Panc1 (cell line): ENCODE data around the gene SNX3. TPM values are rescaled to one million over a fixed set of nuclear protein-coding genes. Genes with fewer than 3 reads are reported as not detected.
A peak's percentile ranks its signal among the peaks of the same experiment; 100 is the strongest.

Source experiments
- ATAC-seq: fragments of 200-7000 bp; cut with Tn5 transposase; 2 replicates; pipeline ENCODE4 v1.9.1; 2020; ENCODE audit warnings: mild to moderate bottlenecking, moderate library complexity
- BruUV-seq: library from RNA; stranded (reverse); fragments of 400-500 nt; replicated peaks from 2 replicates; lab custom pipeline; 2021; lab: Mats Ljungman, UMichigan
- CTCF ChIA-PET: fragments of 300-600 bp; sonication (Branson Sonifier 250); formaldehyde crosslinking; loops from one replicate; lab custom pipeline; 2022; ENCODE audit warnings: antibody characterized with exemption; lab: Charles Lee
- POLR2A ChIA-PET: fragments of 300-600 bp; sonication (Branson Sonifier 250); formaldehyde crosslinking; loops from one replicate; lab custom pipeline; 2022; ENCODE audit warnings: antibody characterized with exemption; lab: Charles Lee
- DNase-seq: peaks from one replicate; pipeline ENCODE4 v3.0.0-alpha.2; 2010; ENCODE audit warnings: low read depth, low spot score
- H3K27ac ChIP-seq: 2 replicates; pipeline ENCODE4 v1.5.1; 2011; ENCODE audit warnings: mild to moderate bottlenecking, low read length, inconsistent platforms
- H3K27me3 ChIP-seq: fragments of 200-500 bp; sonication (Bioruptor generic); 2 replicates; pipeline ENCODE4 v1.6.0; 2014; ENCODE audit warnings: low read length, inconsistent platforms; ENCODE audit not compliant: control insufficient read depth, insufficient read depth
- H3K36me3 ChIP-seq: fragments of 200-500 bp; sonication (Bioruptor generic); 2 replicates; pipeline ENCODE4 v1.5.1; 2014; ENCODE audit warnings: inconsistent platforms, mild to moderate bottlenecking, low read length, moderate library complexity; ENCODE audit not compliant: control insufficient read depth, insufficient read depth
- H3K4me1 ChIP-seq: 2 replicates; pipeline ENCODE4 v1.5.1; 2011; ENCODE audit warnings: inconsistent platforms, mild to moderate bottlenecking, low read length, moderate library complexity; ENCODE audit not compliant: control insufficient read depth, insufficient read depth
- H3K4me3 ChIP-seq, 2 experiments: 2 replicates each; pipeline ENCODE4 v1.5.1; 2011 to 2012; ENCODE audit warnings: low read depth in 2 of 2, low read length in 2 of 2, mild to moderate bottlenecking in 2 of 2, inconsistent platforms in 1 of 2, moderate library complexity in 1 of 2
- H3K9me3 ChIP-seq: fragments of 200-500 bp; sonication (Bioruptor generic); 2 replicates; pipeline ENCODE4 v1.5.1; 2014; ENCODE audit warnings: low read depth, mild to moderate bottlenecking, inconsistent platforms, low read length, moderate library complexity; ENCODE audit not compliant: control insufficient read depth, insufficient read depth
- CTCF ChIP-seq: fragments of 450-650 bp; IDR thresholded peaks from 2 replicates; pipeline ENCODE4 v1.5.1; 2017; ENCODE audit warnings: mild to moderate bottlenecking
- POLR2AphosphoS5 ChIP-seq: IDR thresholded peaks from 2 replicates; pipeline ENCODE4 v1.6.1; 2012; ENCODE audit warnings: mild to moderate bottlenecking, low read depth, low read length, moderate library complexity
- SIN3A ChIP-seq: IDR thresholded peaks from 2 replicates; pipeline ENCODE4 v1.6.1; 2012; ENCODE audit warnings: low read depth, mild to moderate bottlenecking, low read length, moderate library complexity, borderline replicate concordance; ENCODE audit not compliant: insufficient read depth
- TCF7L2 ChIP-seq: IDR thresholded peaks from 2 replicates; pipeline ENCODE4 v1.6.1; 2011; ENCODE audit warnings: mild to moderate bottlenecking, low read depth, low read length, inconsistent platforms
- in situ Hi-C: cut with HindIII; loops from 2 replicates; pipeline ENCODE4 v1.10.0; 2016; ENCODE audit warnings: low sequenced_read_pairs, low pct_unique_long_range_greater_than_20kb
- intact Hi-C: fragments of 100-400 bp; cut with micrococcal nuclease; formaldehyde crosslinking; loops from one replicate; pipeline ENCODE4 v1.10.0; 2022; ENCODE audit not compliant: unreplicated experiment
- total RNA-seq: library from RNA; stranded (reverse); gene quantifications from one replicate; pipeline ENCODE4 v1.2.1, GENCODE V29; 2021; ENCODE audit not compliant: unreplicated experiment
- TF ChIP-seq, protein P1 (sequence below), 2 experiments: IDR thresholded peaks; 2 replicates each; pipeline ENCODE4 v1.6.1; 2011 to 2012; ENCODE audit warnings: low read depth in 2 of 2, control low read depth in 1 of 2, low read length in 1 of 2, mild to moderate bottlenecking in 1 of 2, moderate library complexity in 1 of 2; ENCODE audit not compliant: insufficient read depth in 1 of 2

Gene SNX3
- total RNA-seq, 1 experiment from 2014 or later: 223 TPM

DNA sequence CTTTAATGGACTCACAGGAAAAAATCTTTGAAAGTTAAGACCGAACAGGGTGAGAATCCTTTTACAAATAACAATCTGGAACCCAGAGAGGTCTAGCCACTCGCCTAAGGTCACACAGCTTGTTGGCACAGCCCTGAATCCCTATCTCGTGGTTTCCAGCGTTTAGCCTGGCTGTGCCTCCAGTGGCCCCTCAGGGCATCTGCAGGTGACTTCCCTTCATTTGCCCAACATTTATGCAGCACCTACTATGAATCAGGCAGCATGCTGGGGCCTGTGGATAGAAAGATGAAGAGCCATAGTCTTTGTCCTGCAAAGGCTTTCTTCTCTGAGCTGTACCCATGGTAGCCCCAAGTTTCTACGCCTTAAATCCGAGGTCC lies 97.6 kb downstream of the SNX3 start:
- in situ Hi-C loops: no loop called here
- DNase-seq: no peak

GRCh38 chr6:108161724-108162282 lies 99.0 kb downstream of the SNX3 start:
- intact Hi-C loops (no loop called here), in situ Hi-C loops (no loop called here)
- peaks cover 76% of the 10 kb centered on the region for H3K27me3 ChIP-seq
- no peaks in the 10 kb centered on the region; the same call in 1 of the 2 replicates for H3K36me3 ChIP-seq
- DNase-seq (no peak), ATAC-seq (no peak)
- no peak overlapping the region for H3K4me3 ChIP-seq
- no peak overlapping the region for H3K27ac ChIP-seq
- ChIA-PET POLR2A (no interaction called here), CTCF (no interaction called here)
- H3K4me1 ChIP-seq: peaks cover 12% of the 10 kb centered on the region; the same call in 1 of the 2 replicates
- no TSS peak for BruUV-seq
- H3K9me3 ChIP-seq: no peaks in the 10 kb centered on the region
- TF ChIP-seq TCF7L2 (no peak), SIN3A (no peak), CTCF (no peak), POLR2AphosphoS5 (no peak)
- TF ChIP-seq, protein P1, sequence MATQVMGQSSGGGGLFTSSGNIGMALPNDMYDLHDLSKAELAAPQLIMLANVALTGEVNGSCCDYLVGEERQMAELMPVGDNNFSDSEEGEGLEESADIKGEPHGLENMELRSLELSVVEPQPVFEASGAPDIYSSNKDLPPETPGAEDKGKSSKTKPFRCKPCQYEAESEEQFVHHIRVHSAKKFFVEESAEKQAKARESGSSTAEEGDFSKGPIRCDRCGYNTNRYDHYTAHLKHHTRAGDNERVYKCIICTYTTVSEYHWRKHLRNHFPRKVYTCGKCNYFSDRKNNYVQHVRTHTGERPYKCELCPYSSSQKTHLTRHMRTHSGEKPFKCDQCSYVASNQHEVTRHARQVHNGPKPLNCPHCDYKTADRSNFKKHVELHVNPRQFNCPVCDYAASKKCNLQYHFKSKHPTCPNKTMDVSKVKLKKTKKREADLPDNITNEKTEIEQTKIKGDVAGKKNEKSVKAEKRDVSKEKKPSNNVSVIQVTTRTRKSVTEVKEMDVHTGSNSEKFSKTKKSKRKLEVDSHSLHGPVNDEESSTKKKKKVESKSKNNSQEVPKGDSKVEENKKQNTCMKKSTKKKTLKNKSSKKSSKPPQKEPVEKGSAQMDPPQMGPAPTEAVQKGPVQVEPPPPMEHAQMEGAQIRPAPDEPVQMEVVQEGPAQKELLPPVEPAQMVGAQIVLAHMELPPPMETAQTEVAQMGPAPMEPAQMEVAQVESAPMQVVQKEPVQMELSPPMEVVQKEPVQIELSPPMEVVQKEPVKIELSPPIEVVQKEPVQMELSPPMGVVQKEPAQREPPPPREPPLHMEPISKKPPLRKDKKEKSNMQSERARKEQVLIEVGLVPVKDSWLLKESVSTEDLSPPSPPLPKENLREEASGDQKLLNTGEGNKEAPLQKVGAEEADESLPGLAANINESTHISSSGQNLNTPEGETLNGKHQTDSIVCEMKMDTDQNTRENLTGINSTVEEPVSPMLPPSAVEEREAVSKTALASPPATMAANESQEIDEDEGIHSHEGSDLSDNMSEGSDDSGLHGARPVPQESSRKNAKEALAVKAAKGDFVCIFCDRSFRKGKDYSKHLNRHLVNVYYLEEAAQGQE (IDR thresholded peaks at IDR 0.05; ENCODE audit: insufficient read depth in 1 of 2, low read depth in 2 of 2, low read length in 1 of 2): no peak

More for the DNA sequence above, 97.6 kb downstream of the SNX3 start:
- H3K4me1 ChIP-seq: peaks cover 12% of the 10 kb centered on the region; the same call in 1 of the 2 replicates
- H3K27ac ChIP-seq: no peak overlapping the region
- no peak for TF ChIP-seq TCF7L2
- no peak for TF ChIP-seq SIN3A
- TF ChIP-seq POLR2AphosphoS5: no peak
- BruUV-seq: no TSS peak
- peaks cover 69% of the 10 kb centered on the region for H3K27me3 ChIP-seq
- H3K4me3 ChIP-seq: no peak overlapping the region
- ChIA-PET POLR2A (no interaction called here), CTCF (no interaction called here)
- no peaks in the 10 kb centered on the region for H3K9me3 ChIP-seq
- intact Hi-C loops: no loop called here
- ATAC-seq: 0 out of 2 replicates have a peak, but pooled peaks have one; percentile 36
- H3K36me3 ChIP-seq: no peaks in the 10 kb centered on the region; the same call in 1 of the 2 replicates

Other genes with a start within 250 kb of the SNX3 start
- gene OSTM1, start 186.3 kb downstream of the SNX3 start, total RNA-seq: 277 TPM
- 0.13 TPM for gene NR2E1, start 95.0 kb downstream of the SNX3 start, total RNA-seq
- 12.4 TPM for gene AFG1L, start 34.0 kb upstream of the SNX3 start, total RNA-seq